HCT116 (cell line): ENCODE measurements around the gene KRTAP3-3. TPM values are rescaled to one million over a fixed set of nuclear protein-coding genes. Genes with fewer than 3 reads are reported as not detected.

ENCODE experiments used
- ATAC-seq: fragments of 200-7000 bp; cut with Tn5 transposase; 2 replicates; pipeline ENCODE4 v1.9.1; 2020; ENCODE audit warnings: mild to moderate bottlenecking, moderate library complexity
- BruUV-seq: library from RNA; stranded (reverse); fragments of 400-500 nt; replicated peaks from 2 replicates; lab custom pipeline; 2021; lab: Mats Ljungman, UMichigan
- CTCF ChIA-PET: fragments of 300-600 bp; sonication (Branson Sonifier 250); formaldehyde crosslinking; loops from one replicate; lab custom pipeline; 2021; ENCODE audit warnings: antibody characterized with exemption; lab: Charles Lee
- POLR2A ChIA-PET: fragments of 300-600, 350-600 bp; sonication (Branson Sonifier 250); formaldehyde crosslinking; loops from one replicate; lab custom pipeline; 2021; ENCODE audit warnings: antibody characterized with exemption; lab: Charles Lee
- RAD21 ChIA-PET, 2 experiments: fragments of 300-600 bp; sonication (Branson Sonifier 250); formaldehyde crosslinking; loops; one replicate each; lab custom pipeline; 2023; ENCODE audit warnings: low total read pairs in 2 of 2; ENCODE audit not compliant: uncharacterized antibody in 2 of 2, unreplicated experiment in 2 of 2, low non-redundant PET in 1 of 2; lab: Charles Lee
- DNase-seq: peaks from one replicate; pipeline ENCODE4 v3.0.0-alpha.2; 2010; ENCODE audit warnings: low read depth, low spot score
- H2AFZ ChIP-seq: fragments of 200-600 bp; shearing (Covaris generic), sonication (generic); 2 replicates; pipeline ENCODE4 v1.6.1; 2017; ENCODE audit warnings: low read depth, mixed run types, mixed read lengths, antibody characterized with exemption, low read length; ENCODE audit not compliant: poor library complexity, severe bottlenecking
- H3K27ac ChIP-seq: 2 replicates; pipeline ENCODE4 v1.5.1; 2012; ENCODE audit warnings: low read depth, low read length
- H3K27me3 ChIP-seq: fragments of 200-600 bp; sonication (generic); 2 replicates; pipeline ENCODE4 v1.6.1; 2016; ENCODE audit warnings: mixed run types, low read length, mixed read lengths; ENCODE audit not compliant: insufficient read depth
- H3K36me3 ChIP-seq, 2 experiments: fragments of 200-500 bp in 1 of 2; fragments of 200-600 bp in 1 of 2; sonication (Bioruptor generic) in 1 of 2; sonication (generic) in 1 of 2; 2 replicates each; pipeline versions ENCODE4 v1.5.1 to v1.6.1; 2014 to 2016; ENCODE audit warnings: low read length in 2 of 2, inconsistent platforms in 1 of 2, mixed read lengths in 1 of 2, mixed run types in 1 of 2; ENCODE audit not compliant: insufficient read depth in 2 of 2, control insufficient read depth in 1 of 2
- H3K4me1 ChIP-seq, 2 experiments: fragments of 200-600 bp in 1 of 2; sonication (generic) in 1 of 2; 2 replicates each; pipeline versions ENCODE4 v1.5.1 to v1.6.1; 2012 to 2017; ENCODE audit warnings: low read length in 2 of 2, inconsistent platforms in 1 of 2, mild to moderate bottlenecking in 1 of 2, mixed read lengths in 1 of 2, mixed run types in 1 of 2, moderate library complexity in 1 of 2; ENCODE audit not compliant: insufficient read depth in 2 of 2, control insufficient read depth in 1 of 2
- H3K4me2 ChIP-seq: fragments of 200-600 bp; sonication (generic); 2 replicates; pipeline ENCODE4 v1.6.1; 2017; ENCODE audit warnings: mixed run types, low read length, mixed read lengths
- H3K4me3 ChIP-seq, 2 experiments: fragments of 200-600 bp in 1 of 2; sonication (generic) in 1 of 2; replicated peaks in 1 of 2; 2 replicates each; pipeline ENCODE4 v1.5.1; 2011 to 2016; ENCODE audit warnings: low read length in 2 of 2, control low read depth in 1 of 2, low read depth in 1 of 2, mild to moderate bottlenecking in 1 of 2, mixed read lengths in 1 of 2, mixed run types in 1 of 2
- H3K79me2 ChIP-seq: fragments of 200-600 bp; sonication (generic); 2 replicates; pipeline ENCODE4 v1.6.1; 2017; ENCODE audit warnings: mild to moderate bottlenecking, mixed run types, low read length, moderate library complexity, mixed read lengths; ENCODE audit not compliant: insufficient read depth
- H3K9ac ChIP-seq: fragments of 200-600 bp; sonication (generic); 2 replicates; pipeline ENCODE4 v1.6.1; 2016; ENCODE audit warnings: low read length, mixed read lengths
- H3K9me2 ChIP-seq: fragments of 200-600 bp; sonication (generic), shearing (Covaris generic); 2 replicates; pipeline ENCODE4 v1.6.1; 2017; ENCODE audit warnings: mixed run types, mild to moderate bottlenecking, moderate library complexity; ENCODE audit not compliant: insufficient read depth
- H3K9me3 ChIP-seq, 2 experiments: fragments of 200-500 bp in 1 of 2; fragments of 200-600 bp in 1 of 2; sonication (Bioruptor generic) in 1 of 2; sonication (generic) in 1 of 2; 2 replicates each; pipeline ENCODE4 v1.6.1; 2014 to 2017; ENCODE audit warnings: low read length in 2 of 2, mixed read lengths in 2 of 2, inconsistent platforms in 1 of 2, low read depth in 1 of 2, mild to moderate bottlenecking in 1 of 2, mixed run types in 1 of 2, moderate library complexity in 1 of 2; ENCODE audit not compliant: control insufficient read depth in 1 of 2, insufficient read depth in 1 of 2
- H4K20me1 ChIP-seq: fragments of 200-600 bp; sonication (generic), shearing (Covaris generic); 2 replicates; pipeline ENCODE4 v1.6.1; 2017; ENCODE audit warnings: mixed run types, mild to moderate bottlenecking, moderate library complexity; ENCODE audit not compliant: insufficient read depth
- CEBPB ChIP-seq: IDR thresholded peaks from 2 replicates; pipeline ENCODE4 v1.6.1; 2012; ENCODE audit warnings: low read depth
- EGR1 ChIP-seq: IDR thresholded peaks from 2 replicates; pipeline ENCODE4 v1.6.1; 2012; ENCODE audit warnings: low read depth
- POLR2AphosphoS5 ChIP-seq: IDR thresholded peaks from 2 replicates; pipeline ENCODE4 v1.6.1; 2011; ENCODE audit warnings: mild to moderate bottlenecking, low read depth, low read length, moderate library complexity
- ZNF274 ChIP-seq: fragments of 200-500 bp; sonication (Bioruptor generic); IDR thresholded peaks from 2 replicates; pipeline ENCODE4 v1.6.1; 2014; ENCODE audit warnings: mild to moderate bottlenecking, low read depth, low read length, inconsistent platforms
- intact Hi-C: fragments of 100-400 bp; cut with micrococcal nuclease; formaldehyde crosslinking; loops from 2 replicates; pipeline ENCODE4 v1.10.0; 2022
- total RNA-seq: library from RNA; stranded (reverse); gene quantifications from one replicate; pipeline ENCODE4 v1.2.1, GENCODE V29; 2021; ENCODE audit not compliant: unreplicated experiment
- TF ChIP-seq, protein P1 (sequence below): IDR thresholded peaks from 2 replicates; pipeline ENCODE4 v1.6.1; 2012
- TF ChIP-seq, protein P2 (sequence below), 3 experiments: fragments of 200-600 bp in 1 of 3; sonication (generic) in 1 of 3; IDR thresholded peaks in 2 of 3; conservative IDR thresholded peaks in 1 of 3; 2 replicates each; pipeline ENCODE4 v1.5.1; 2012 to 2017; ENCODE audit warnings: low read depth in 2 of 3, low read length in 2 of 3, antibody characterized with exemption in 1 of 3, borderline replicate concordance in 1 of 3, control low read depth in 1 of 3, mild to moderate bottlenecking in 1 of 3, mixed read lengths in 1 of 3, mixed run types in 1 of 3, moderate library complexity in 1 of 3; ENCODE audit not compliant: insufficient read depth in 1 of 3
- TF ChIP-seq, protein P3 (sequence below): IDR thresholded peaks from 2 replicates; pipeline ENCODE4 v1.6.1; 2012; ENCODE audit warnings: low read depth

Gene KRTAP3-3
- total RNA-seq, 1 experiment from 2014 or later: not detected

DNA sequence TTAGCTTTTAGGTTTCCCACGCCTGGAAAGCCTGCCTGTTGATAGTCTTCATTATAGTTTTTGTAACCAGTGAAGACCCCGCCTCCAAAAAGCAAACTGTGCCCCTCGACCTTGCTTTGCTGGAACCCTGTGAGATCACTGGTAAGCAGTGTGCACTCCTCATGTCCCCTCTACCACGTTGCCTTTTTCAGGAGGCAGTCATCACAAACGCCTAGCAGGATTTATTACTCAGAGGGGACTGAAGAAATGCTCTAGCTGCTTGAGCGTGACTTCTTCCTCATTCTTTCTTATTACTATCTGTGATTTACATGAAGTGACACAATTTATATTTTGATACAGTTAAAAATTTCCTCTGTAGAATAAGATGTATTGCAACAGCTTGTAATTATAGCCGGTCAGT, 21.5 kb upstream of the KRTAP3-3 start (continued):
- TF ChIP-seq ZNF274: no peak
- no peak for TF ChIP-seq EGR1
- TF ChIP-seq, protein P1, sequence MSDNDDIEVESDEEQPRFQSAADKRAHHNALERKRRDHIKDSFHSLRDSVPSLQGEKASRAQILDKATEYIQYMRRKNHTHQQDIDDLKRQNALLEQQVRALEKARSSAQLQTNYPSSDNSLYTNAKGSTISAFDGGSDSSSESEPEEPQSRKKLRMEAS: no peak
- TF ChIP-seq, protein P2, sequence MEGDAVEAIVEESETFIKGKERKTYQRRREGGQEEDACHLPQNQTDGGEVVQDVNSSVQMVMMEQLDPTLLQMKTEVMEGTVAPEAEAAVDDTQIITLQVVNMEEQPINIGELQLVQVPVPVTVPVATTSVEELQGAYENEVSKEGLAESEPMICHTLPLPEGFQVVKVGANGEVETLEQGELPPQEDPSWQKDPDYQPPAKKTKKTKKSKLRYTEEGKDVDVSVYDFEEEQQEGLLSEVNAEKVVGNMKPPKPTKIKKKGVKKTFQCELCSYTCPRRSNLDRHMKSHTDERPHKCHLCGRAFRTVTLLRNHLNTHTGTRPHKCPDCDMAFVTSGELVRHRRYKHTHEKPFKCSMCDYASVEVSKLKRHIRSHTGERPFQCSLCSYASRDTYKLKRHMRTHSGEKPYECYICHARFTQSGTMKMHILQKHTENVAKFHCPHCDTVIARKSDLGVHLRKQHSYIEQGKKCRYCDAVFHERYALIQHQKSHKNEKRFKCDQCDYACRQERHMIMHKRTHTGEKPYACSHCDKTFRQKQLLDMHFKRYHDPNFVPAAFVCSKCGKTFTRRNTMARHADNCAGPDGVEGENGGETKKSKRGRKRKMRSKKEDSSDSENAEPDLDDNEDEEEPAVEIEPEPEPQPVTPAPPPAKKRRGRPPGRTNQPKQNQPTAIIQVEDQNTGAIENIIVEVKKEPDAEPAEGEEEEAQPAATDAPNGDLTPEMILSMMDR (IDR thresholded peaks at IDR 0.05 in 2 of 3, conservative IDR thresholded peaks at IDR 0.05 in 1 of 3; ENCODE audit: borderline replicate concordance in 1 of 3, insufficient read depth in 1 of 3, low read depth in 2 of 3, low read length in 2 of 3): no peak
- TF ChIP-seq, protein P3, sequence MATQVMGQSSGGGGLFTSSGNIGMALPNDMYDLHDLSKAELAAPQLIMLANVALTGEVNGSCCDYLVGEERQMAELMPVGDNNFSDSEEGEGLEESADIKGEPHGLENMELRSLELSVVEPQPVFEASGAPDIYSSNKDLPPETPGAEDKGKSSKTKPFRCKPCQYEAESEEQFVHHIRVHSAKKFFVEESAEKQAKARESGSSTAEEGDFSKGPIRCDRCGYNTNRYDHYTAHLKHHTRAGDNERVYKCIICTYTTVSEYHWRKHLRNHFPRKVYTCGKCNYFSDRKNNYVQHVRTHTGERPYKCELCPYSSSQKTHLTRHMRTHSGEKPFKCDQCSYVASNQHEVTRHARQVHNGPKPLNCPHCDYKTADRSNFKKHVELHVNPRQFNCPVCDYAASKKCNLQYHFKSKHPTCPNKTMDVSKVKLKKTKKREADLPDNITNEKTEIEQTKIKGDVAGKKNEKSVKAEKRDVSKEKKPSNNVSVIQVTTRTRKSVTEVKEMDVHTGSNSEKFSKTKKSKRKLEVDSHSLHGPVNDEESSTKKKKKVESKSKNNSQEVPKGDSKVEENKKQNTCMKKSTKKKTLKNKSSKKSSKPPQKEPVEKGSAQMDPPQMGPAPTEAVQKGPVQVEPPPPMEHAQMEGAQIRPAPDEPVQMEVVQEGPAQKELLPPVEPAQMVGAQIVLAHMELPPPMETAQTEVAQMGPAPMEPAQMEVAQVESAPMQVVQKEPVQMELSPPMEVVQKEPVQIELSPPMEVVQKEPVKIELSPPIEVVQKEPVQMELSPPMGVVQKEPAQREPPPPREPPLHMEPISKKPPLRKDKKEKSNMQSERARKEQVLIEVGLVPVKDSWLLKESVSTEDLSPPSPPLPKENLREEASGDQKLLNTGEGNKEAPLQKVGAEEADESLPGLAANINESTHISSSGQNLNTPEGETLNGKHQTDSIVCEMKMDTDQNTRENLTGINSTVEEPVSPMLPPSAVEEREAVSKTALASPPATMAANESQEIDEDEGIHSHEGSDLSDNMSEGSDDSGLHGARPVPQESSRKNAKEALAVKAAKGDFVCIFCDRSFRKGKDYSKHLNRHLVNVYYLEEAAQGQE: no peak

DNA sequence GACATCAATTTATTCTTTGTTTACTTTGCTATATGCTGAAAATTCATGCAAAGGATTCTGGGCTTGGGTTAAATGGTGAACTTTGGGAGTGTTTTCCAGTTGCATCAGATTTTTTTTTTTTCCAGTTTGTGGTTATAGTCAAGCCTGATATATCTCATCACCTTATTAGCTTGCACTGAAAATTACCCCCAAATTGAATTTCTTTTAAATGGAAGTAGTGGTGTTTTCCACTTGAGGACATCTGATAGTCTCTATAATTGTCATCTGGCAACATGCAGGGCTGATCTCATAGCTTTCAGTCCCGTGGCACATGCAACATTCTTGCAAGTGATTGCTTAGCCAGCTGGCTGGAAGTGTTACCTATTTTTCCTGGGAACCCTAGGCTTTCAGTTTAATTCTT, 19.6 kb upstream of the KRTAP3-3 start:
- DNase-seq (no peak), ATAC-seq (no peak)
- Histone ChIP-seq H3K36me3 (no peaks in the 10 kb centered on the region), H3K4me3 (no peak overlapping the region), H2AFZ (peak overlapping the region; percentile 17), H3K9me2 (no peaks in the 10 kb centered on the region), H4K20me1 (no peaks in the 10 kb centered on the region), H3K9ac (no peak overlapping the region), H3K27ac (no peak overlapping the region), H3K27me3 (no peaks in the 10 kb centered on the region), H3K79me2 (no peaks in the 10 kb centered on the region), H3K9me3 (no peaks in the 10 kb centered on the region), H3K4me1 (peaks cover 0 to 6% of the 10 kb centered on the region in 2 experiments; a peak in 1 of 4 replicates), H3K4me2 (no peak overlapping the region)
- no TSS peak for BruUV-seq
- ChIA-PET POLR2A (no interaction called here), CTCF (no interaction called here), RAD21 (no interaction called here)
- intact Hi-C loops: no loop called here
- TF ChIP-seq CEBPB: 0 out of 2 replicates have a peak, but pooled peaks have one; percentile 25
- no peak for TF ChIP-seq POLR2AphosphoS5
